Astrocyte (in vitro differentiated cells and primary cell): ENCODE measurements around the gene PUDP.

ENCODE experiments used
- EZH2 ChIP-seq: IDR thresholded peaks from 2 replicates; pipeline ENCODE4 v1.6.1; 2012; ENCODE audit warnings: mild to moderate bottlenecking, low read length, inconsistent platforms; ENCODE audit not compliant: insufficient read depth
- TF ChIP-seq, protein P1 (sequence below): IDR thresholded peaks from 2 replicates; pipeline ENCODE4 v1.5.1; 2011; ENCODE audit warnings: low read depth, mild to moderate bottlenecking, inconsistent platforms, low read length, moderate library complexity; ENCODE audit not compliant: insufficient read depth

- TF ChIP-seq, protein P1, sequence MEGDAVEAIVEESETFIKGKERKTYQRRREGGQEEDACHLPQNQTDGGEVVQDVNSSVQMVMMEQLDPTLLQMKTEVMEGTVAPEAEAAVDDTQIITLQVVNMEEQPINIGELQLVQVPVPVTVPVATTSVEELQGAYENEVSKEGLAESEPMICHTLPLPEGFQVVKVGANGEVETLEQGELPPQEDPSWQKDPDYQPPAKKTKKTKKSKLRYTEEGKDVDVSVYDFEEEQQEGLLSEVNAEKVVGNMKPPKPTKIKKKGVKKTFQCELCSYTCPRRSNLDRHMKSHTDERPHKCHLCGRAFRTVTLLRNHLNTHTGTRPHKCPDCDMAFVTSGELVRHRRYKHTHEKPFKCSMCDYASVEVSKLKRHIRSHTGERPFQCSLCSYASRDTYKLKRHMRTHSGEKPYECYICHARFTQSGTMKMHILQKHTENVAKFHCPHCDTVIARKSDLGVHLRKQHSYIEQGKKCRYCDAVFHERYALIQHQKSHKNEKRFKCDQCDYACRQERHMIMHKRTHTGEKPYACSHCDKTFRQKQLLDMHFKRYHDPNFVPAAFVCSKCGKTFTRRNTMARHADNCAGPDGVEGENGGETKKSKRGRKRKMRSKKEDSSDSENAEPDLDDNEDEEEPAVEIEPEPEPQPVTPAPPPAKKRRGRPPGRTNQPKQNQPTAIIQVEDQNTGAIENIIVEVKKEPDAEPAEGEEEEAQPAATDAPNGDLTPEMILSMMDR, result no peak
- no peak for TF ChIP-seq EZH2
These were observed 62.1 kb downstream of the PUDP start for GRCh38 chrX:7085879-7086278.
